ENCODE results near the gene OR1D5. TPM values are rescaled to one million over a fixed set of nuclear protein-coding genes. Genes with fewer than 3 reads are reported as not detected.
"Not testable (repeated sequence)": the region's sequence is repeated elsewhere in the genome, so short reads cannot be mapped to it uniquely, and the experiment has no call there.

OR1D5 gene
- total RNA-seq, 1 donor from 2014 or later = not detected

GRCh38 chr17:3032258-3033247, 30.9 kb downstream of the OR1D5 start:
- intact Hi-C loops (cut with micrococcal nuclease) = no loop called here

DNA sequence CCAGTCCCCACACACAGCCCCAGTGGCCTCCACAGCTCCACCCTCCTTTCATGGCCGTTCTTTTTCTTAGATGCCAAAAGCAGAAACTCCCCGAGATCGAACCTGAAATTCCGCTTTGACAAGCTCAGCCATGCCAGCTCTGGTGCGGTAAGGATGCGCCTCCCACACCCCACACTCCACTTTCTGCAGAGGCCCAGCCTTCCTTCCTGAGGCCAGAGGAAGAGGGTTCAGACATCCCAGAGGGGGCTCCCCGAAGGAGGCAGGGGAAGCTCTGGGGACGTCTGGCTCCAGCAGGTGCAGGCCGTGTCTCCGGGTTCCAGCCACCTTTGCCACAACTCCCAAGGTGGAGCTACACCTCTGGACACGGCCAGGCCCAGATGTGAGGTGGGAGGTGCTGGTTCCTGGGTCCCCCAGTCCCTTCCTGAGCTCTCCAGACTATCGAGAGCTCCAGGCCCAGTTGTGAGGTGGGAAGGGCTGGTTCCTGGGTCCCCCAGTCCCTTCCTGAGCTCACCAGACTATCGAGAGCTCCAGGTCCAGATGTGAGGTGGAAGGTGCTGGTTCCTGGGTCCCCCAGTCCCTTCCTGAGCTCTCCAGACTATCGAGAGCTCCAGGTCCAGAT, 32.4 kb downstream of the OR1D5 start:
- intact Hi-C loops (cut with micrococcal nuclease) = not testable (repeated sequence)

- intact Hi-C loops (cut with micrococcal nuclease) = no loop called here
Measured at GRCh38 chr17:3030096-3030495, 33.3 kb downstream of the OR1D5 start.

GRCh38 chr17:3029213-3029913, 34.0 kb downstream of the OR1D5 start:
- intact Hi-C loops (cut with micrococcal nuclease) = no loop called here

- intact Hi-C loops (cut with micrococcal nuclease) = no loop called here
Measured at GRCh38 chr17:3027786-3028532, 35.4 kb downstream of the OR1D5 start.

GRCh38 chr17:3026856-3027751, 36.3 kb downstream of the OR1D5 start:
- intact Hi-C loops (cut with micrococcal nuclease) = no loop called here

DNA sequence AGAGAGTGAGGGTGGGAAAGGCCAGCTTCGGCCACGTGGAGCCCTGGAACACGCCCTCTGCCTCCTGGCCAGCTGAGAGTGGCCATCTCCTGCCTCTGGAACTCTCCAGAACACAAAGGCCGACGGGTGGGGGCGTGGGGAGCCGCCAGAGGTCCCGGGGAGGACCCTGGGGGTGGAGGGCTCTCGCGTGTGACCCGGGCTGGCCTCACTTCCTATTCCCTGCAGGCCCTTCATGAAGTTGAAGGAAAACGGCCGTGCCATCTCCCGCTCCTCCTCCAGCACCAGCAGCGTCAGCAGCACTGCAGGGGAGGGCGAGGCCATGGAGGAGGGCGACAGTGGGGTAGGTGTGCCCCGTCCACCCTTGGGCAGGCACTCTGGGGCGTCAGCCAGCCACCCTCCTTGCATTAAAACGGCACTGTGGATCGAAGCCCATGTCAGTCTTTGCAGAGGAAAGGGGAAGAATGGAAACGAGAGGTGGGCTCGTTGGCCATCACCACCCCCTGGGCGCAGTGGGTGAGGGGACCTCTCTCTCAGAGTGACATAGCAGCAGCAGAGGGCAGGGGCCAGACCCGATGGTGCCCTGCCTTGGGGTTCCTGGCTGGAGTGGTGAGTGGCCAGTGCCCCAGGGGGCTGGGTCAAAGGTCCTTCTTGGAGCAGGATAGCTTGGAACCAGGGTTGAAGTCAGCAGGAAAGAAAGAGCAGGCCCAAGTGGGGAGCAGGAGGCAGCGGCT, 37.1 kb downstream of the OR1D5 start:
- intact Hi-C loops (cut with micrococcal nuclease) = no loop called here

DNA sequence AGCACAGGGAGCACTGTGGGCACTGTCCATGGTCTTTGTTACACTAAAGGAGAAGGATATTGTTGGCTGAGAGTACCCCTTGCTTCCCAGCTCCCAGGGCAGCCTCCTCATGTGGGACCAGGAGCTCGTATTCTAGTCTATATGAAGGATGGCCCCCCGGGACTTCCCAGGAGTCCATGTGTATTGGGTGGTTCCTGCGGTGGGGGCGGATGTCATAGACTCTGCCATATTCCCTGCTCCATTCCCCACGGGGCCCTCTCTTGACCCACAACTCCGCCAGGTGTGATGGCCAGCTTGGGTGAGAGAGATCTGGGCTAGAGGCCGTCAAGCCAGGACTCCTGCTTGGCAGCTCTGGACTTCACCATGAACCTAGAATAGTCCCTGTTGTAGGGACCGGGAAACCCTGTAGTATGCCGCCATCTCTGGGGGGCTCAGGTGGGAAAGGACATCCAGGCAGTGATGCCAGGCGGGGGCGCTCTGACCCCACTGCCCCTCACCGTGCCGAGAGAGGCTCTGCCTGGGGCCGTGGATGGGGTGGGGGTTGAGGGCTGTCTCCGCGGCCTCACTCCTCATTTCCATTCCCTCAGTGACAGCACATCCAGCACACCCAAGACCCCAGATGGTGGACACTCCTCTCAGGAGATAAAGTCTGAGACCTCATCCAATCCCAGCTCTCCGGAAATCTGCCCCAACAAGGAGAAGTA, 37.8 kb downstream of the OR1D5 start:
- intact Hi-C loops (cut with micrococcal nuclease) = no loop called here

GRCh38 chr17:3024346-3024745, 39.1 kb downstream of the OR1D5 start:
- intact Hi-C loops (cut with micrococcal nuclease) = no loop called here

DNA sequence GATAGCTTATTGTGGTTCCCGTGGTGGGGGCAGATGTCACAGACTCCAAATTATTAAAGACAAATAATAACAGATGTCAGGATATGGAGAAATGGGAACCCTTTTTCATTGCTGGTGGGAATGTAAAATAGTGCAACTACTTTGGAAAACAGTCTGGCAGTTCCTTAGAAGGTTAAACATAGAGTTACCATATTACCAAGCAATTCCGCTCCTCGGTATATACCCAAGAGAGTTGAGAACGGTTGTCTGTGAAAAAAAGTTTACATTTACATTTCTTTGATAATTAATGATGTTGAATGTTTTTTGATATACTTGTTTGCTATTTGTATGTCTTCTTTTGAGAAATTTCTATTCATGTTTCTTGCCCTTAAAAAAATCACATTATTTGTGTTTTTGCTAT, 41.2 kb downstream of the OR1D5 start:
- intact Hi-C loops (cut with micrococcal nuclease) = no loop called here

- intact Hi-C loops (cut with micrococcal nuclease) = no loop called here
Measured at GRCh38 chr17:3020381-3020780, 43.0 kb downstream of the OR1D5 start.

DNA sequence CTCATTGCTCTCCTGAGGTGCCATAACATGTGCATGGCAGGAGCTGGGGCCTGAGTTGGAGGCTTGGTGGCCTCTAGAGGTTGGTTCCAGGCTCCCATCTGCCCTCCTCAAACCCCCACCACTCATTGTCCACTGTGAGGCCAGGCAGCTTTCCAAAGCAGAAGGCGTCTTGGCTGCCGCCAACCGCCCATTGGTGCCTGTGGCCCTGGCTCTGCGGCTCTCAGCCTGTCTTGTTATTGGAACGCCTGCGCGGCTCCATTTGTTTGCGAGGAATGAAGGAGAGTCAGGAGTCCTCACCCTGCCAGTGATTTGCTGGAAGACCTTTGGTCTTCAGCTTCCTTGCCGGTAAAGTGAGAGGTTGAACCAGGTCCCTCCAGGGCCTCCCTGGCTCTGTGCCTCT, 43.6 kb downstream of the OR1D5 start:
- intact Hi-C loops (cut with micrococcal nuclease) = no loop called here

- intact Hi-C loops (cut with micrococcal nuclease) = no loop called here
Measured at GRCh38 chr17:3017936-3018335, 45.5 kb downstream of the OR1D5 start.

- intact Hi-C loops (cut with micrococcal nuclease) = no loop called here
Measured at GRCh38 chr17:3015890-3016289, 47.5 kb downstream of the OR1D5 start.

DNA sequence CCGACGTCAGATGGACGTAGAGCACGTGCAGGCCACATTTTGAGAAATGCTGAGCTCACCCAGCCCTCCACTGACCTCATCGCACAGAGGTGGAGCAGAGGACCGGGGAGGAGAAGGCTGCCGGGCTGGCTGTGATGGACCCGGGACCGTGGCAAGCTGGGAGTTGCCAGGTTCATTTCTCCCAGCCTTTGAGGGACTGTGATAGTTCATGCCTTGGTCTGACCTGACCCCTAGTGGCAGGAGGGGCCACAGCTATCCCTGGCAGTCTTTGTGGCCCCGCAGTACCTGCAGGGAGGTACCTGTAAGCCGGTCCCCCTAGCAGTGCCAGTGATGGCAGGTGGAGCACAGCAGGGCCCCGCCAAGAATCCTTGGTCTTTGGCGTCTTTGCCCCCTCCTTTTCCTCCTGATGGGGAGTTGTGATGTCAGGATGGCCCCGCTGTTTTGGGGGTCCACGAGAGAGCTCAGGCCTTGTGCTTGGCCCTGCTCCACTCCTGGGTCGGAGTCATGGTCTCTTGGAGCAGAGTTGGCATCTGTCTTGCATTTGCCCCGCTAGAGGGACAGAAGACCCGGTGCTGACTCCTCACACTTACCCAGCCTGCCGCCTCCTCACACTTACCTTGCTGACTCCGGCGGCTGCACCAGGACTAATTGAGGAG, 50.4 kb downstream of the OR1D5 start:
- intact Hi-C loops (cut with micrococcal nuclease) = loop anchor here (1.0 kb wide), 3 partner anchors 165 to 227 kb away; no protein-coding TSS in a partner anchor

Data from T-helper 1 cell treated with Interleukin-12 subunit alpha and Interleukin-12 subunit beta and Interleukin-4 antibody, amounts not matched to agents 30 ng/mL and 1 ng/mL, for 36 hours (primary cell).